Fibroblast of lung (primary cell): ENCODE data around the gene CCDC3.

Source experiments
- EZH2 ChIP-seq: IDR thresholded peaks from 2 replicates; pipeline ENCODE4 v1.5.1; 2012; ENCODE audit warnings: low read length, control low read depth, mild to moderate bottlenecking; ENCODE audit errors: missing control alignments
- TF ChIP-seq, protein P1 (sequence below), 2 donors: IDR thresholded peaks in 1 of 2; conservative IDR thresholded peaks in 1 of 2; 1 replicate in 1 of 2; 2 replicates in 1 of 2; pipeline ENCODE4 v1.5.1; 2011 to 2012; ENCODE audit warnings: low read length in 2 of 2, control low read depth in 1 of 2, inconsistent platforms in 1 of 2, low read depth in 1 of 2, mild to moderate bottlenecking in 1 of 2

DNA sequence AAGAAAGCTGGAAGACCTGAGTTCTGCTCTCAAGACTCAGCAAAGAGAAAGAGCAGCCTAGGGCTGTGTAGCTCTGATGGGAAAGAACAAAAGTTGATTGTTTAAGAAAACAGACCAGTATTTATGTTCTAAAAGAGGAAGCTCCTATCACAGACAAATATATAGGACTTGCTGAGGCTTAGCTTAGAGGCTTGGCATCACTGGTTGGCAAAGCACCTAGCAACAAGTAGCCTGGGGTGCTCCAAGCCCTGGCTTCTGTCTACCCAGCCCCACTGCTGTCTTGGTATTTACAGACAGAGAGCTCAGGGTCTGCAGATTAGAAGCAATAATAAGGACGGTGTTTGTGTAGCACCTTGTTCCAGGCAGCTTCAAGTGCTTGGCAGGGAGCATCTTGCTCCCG is 36.9 kb upstream of the CCDC3 start:
- TF ChIP-seq, protein P1, sequence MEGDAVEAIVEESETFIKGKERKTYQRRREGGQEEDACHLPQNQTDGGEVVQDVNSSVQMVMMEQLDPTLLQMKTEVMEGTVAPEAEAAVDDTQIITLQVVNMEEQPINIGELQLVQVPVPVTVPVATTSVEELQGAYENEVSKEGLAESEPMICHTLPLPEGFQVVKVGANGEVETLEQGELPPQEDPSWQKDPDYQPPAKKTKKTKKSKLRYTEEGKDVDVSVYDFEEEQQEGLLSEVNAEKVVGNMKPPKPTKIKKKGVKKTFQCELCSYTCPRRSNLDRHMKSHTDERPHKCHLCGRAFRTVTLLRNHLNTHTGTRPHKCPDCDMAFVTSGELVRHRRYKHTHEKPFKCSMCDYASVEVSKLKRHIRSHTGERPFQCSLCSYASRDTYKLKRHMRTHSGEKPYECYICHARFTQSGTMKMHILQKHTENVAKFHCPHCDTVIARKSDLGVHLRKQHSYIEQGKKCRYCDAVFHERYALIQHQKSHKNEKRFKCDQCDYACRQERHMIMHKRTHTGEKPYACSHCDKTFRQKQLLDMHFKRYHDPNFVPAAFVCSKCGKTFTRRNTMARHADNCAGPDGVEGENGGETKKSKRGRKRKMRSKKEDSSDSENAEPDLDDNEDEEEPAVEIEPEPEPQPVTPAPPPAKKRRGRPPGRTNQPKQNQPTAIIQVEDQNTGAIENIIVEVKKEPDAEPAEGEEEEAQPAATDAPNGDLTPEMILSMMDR (conservative IDR thresholded peaks at IDR 0.05 in 1 of 2, IDR thresholded peaks at IDR 0.05 in 1 of 2; ENCODE audit: low read depth in 1 of 2, low read length in 2 of 2) = no peak
- TF ChIP-seq EZH2 = no peak
